ENCODE results near the gene EIF4EBP2. TPM values are rescaled to one million over a fixed set of nuclear protein-coding genes. Genes with fewer than 3 reads are reported as not detected.

Gene EIF4EBP2
- total and polyA plus RNA-seq, 2 experiments from 2014 or later: 18.2 to 34.8 TPM

DNA sequence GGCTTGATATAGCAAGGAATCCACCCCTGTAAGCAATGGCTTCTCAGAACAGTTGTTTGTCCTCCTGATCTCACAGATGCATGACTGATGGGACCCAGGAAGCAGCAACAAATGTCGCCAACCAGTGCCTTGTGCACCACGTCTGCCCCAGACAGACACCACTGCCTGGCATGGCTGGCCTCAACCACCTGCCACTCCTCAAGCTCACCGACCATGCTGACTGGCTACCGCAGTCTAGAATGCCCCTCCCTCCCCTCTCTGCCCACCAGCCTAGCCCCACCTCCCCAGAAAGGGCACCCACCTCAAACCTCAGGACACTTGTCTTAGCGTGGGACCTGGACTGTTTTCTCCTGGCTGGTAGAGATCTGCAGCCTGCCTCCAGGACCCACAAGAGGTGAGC, 45.5 kb upstream of the EIF4EBP2 start:
- in situ Hi-C loops (cut with MboI): no loop called here
- no peak overlapping the region for H3K27ac ChIP-seq

DNA sequence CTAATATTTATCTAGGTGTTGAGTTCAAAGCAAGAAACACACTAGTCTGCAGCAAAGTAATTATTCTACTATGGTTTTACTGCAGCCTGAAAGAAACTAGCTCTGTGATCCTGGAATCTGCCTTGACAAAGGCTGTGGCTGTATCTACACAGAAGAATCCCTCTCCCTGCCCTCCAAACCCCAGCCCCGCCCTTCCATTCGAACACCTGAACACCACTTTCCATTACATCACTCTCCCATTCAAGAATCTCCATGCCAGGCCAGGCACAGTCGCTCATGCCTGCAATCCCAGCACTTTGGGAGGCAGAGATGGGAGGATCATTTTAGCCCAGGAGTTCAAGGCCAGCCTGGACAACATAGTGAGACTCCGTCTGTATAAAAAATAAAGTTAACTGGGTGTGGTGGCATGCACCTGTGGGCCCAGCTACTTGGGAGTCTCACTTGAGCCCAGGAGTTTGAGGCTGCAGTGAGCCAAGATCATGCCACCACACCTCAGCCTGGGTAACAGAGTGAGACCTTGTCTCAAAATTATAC, 44.9 kb upstream of the EIF4EBP2 start:
- H3K9me2 ChIP-seq (ENCODE audit: insufficient read depth): no peaks in the 10 kb centered on the region
- H3K9me3 ChIP-seq (ENCODE audit: low read depth): no peaks in the 10 kb centered on the region
- no peak for TF ChIP-seq EZH2phosphoT487 (IDR thresholded peaks at IDR 0.05; ENCODE audit: insufficient read depth, low read depth)
- no peak for TF ChIP-seq EZH2 (IDR thresholded peaks at IDR 0.05; ENCODE audit: insufficient read depth, poor library complexity, severe bottlenecking)
- peaks cover 9% of the 10 kb centered on the region; the same call in 1 of the 2 replicates for H3F3A ChIP-seq (ENCODE audit: insufficient read depth)
- no peaks in the 10 kb centered on the region for H3K36me3 ChIP-seq (ENCODE audit: low read depth)
- WGBS, 2 experiments (ENCODE audit: low coverage in 1 of 2, low lambda C conversion rate in 2 of 2, missing lambda C conversion rate in 2 of 2): 85 to 89% methylated on average over 4 of the region's 4 CpGs
- no peak overlapping the region for H3K9ac ChIP-seq
- no peak overlapping the region for H2AFZ ChIP-seq
- H3K4me1 ChIP-seq (ENCODE audit: insufficient read depth): peaks cover 11% of the 10 kb centered on the region
- H4K20me1 ChIP-seq (ENCODE audit: insufficient read depth): no peaks in the 10 kb centered on the region
- H3K27ac ChIP-seq: no peak overlapping the region
- H3K4me2 ChIP-seq (ENCODE audit: unreplicated experiment): no peak overlapping the region
- DNase-seq: no peak
- no peak overlapping the region for H3K4me3 ChIP-seq
- H3K27me3 ChIP-seq (replicated peaks; ENCODE audit: insufficient read depth): no peaks in the 10 kb centered on the region
- in situ Hi-C loops (cut with MboI): no loop called here
- H3K79me2 ChIP-seq (ENCODE audit: insufficient read depth): no peaks in the 10 kb centered on the region

More for the DNA sequence above, 45.5 kb upstream of the EIF4EBP2 start:
- DNase-seq: no peak
- no peaks in the 10 kb centered on the region for H3K9me3 ChIP-seq (ENCODE audit: low read depth)
- no peaks in the 10 kb centered on the region for H3K36me3 ChIP-seq (ENCODE audit: low read depth)
- no peaks in the 10 kb centered on the region for H3K27me3 ChIP-seq (replicated peaks; ENCODE audit: insufficient read depth)
- H2AFZ ChIP-seq: no peak overlapping the region
- no peaks in the 10 kb centered on the region for H3K9me2 ChIP-seq (ENCODE audit: insufficient read depth)
- no peaks in the 10 kb centered on the region for H4K20me1 ChIP-seq (ENCODE audit: insufficient read depth)
- no peak overlapping the region for H3K9ac ChIP-seq
- H3K4me3 ChIP-seq: no peak overlapping the region
- no peaks in the 10 kb centered on the region for H3K79me2 ChIP-seq (ENCODE audit: insufficient read depth)
- peaks cover 5% of the 10 kb centered on the region for H3K4me1 ChIP-seq (ENCODE audit: insufficient read depth)
- WGBS, 2 experiments (ENCODE audit: low coverage in 1 of 2, low lambda C conversion rate in 2 of 2, missing lambda C conversion rate in 2 of 2): 72 to 90% methylated on average over 3 to 5 of the region's 5 CpGs
- TF ChIP-seq EZH2phosphoT487 (IDR thresholded peaks at IDR 0.05; ENCODE audit: insufficient read depth, low read depth): no peak
- no peak for TF ChIP-seq EZH2 (IDR thresholded peaks at IDR 0.05; ENCODE audit: insufficient read depth, poor library complexity, severe bottlenecking)
- peaks cover 7% of the 10 kb centered on the region; the same call in 1 of the 2 replicates for H3F3A ChIP-seq (ENCODE audit: insufficient read depth)
- no peak overlapping the region for H3K4me2 ChIP-seq (ENCODE audit: unreplicated experiment)

DNA sequence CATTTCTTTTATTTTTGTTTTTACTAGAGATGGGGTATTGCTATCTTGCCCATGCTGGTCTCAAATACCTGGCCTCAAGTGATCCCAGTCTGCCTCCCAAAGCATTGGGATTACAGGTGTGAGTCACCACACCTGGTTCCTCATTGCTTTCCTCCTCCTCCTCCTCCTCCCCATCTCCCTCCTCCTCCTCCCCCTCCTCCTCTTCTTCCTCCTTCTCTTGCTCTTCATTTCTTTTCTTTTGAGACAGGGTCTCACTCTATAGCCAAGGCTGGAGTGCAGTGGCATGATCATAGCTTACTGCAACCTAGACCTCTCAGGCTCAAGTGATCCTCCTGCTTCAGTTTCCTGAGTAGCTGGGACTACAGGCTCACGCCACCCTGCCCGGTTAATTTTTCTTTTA, 43.7 kb upstream of the EIF4EBP2 start:
- Histone ChIP-seq H3K9ac (no peak overlapping the region), H3K4me1 (ENCODE audit: insufficient read depth) (peaks cover 13% of the 10 kb centered on the region), H4K20me1 (ENCODE audit: insufficient read depth) (no peaks in the 10 kb centered on the region), H3K27ac (no peak overlapping the region), H3K4me2 (ENCODE audit: unreplicated experiment) (no peak overlapping the region), H3K4me3 (no peak overlapping the region), H3K36me3 (ENCODE audit: low read depth) (no peaks in the 10 kb centered on the region), H3K79me2 (ENCODE audit: insufficient read depth) (no peaks in the 10 kb centered on the region), H3K9me2 (ENCODE audit: insufficient read depth) (no peaks in the 10 kb centered on the region), H3F3A (ENCODE audit: insufficient read depth) (peaks cover 9% of the 10 kb centered on the region; the same call in 1 of the 2 replicates), H3K9me3 (ENCODE audit: low read depth) (no peaks in the 10 kb centered on the region), H3K27me3 (replicated peaks; ENCODE audit: insufficient read depth) (no peaks in the 10 kb centered on the region), H2AFZ (no peak overlapping the region)
- in situ Hi-C loops (cut with MboI): loop anchor here (5.0 kb wide), 1 partner anchor 143 kb away; no protein-coding TSS in a partner anchor
- WGBS, 2 experiments (ENCODE audit: low coverage in 1 of 2, low lambda C conversion rate in 2 of 2, missing lambda C conversion rate in 2 of 2): 92 to 97% methylated on average over 2 of the region's 2 CpGs
- TF ChIP-seq EZH2phosphoT487 (IDR thresholded peaks at IDR 0.05; ENCODE audit: insufficient read depth, low read depth) (no peak), EZH2 (IDR thresholded peaks at IDR 0.05; ENCODE audit: insufficient read depth, poor library complexity, severe bottlenecking) (no peak)
- no peak for DNase-seq

DNA sequence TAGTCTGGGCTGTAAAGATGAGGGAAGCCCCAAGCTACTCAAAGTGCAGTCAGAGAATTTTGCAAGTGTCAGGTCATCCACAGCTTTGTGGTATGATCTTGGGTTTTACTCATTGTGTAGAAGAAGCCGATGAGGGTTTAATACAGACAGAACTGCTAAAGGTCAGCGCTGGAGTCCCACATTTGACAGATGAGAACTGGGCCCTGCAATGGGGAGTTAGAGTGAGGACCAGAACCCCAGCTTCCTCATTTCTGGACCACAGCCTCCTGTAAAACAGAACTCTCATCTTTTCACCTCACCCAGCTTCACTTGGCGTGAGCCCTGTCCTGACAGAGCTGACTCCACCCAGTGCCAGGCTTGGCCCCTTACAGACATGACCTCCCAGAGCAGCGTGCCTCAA, 41.6 kb upstream of the EIF4EBP2 start:
- no peak for DNase-seq
- no peaks in the 10 kb centered on the region for H3K36me3 ChIP-seq (ENCODE audit: low read depth)
- no peak overlapping the region for H3K27ac ChIP-seq
- no peaks in the 10 kb centered on the region for H3K9me2 ChIP-seq (ENCODE audit: insufficient read depth)
- H2AFZ ChIP-seq: no peak overlapping the region
- in situ Hi-C loops (cut with MboI): loop anchor here (5.0 kb wide), 1 partner anchor 145 kb away; no protein-coding TSS in a partner anchor
- H3K4me1 ChIP-seq (ENCODE audit: insufficient read depth): peaks cover 12% of the 10 kb centered on the region
- 86 to 92% methylated on average over 4 of the region's 4 CpGs for WGBS, 2 experiments (ENCODE audit: low coverage in 1 of 2, low lambda C conversion rate in 2 of 2, missing lambda C conversion rate in 2 of 2)
- H3K4me2 ChIP-seq (ENCODE audit: unreplicated experiment): no peak overlapping the region
- H3K79me2 ChIP-seq (ENCODE audit: insufficient read depth): no peaks in the 10 kb centered on the region
- no peak overlapping the region for H3K4me3 ChIP-seq
- no peaks in the 10 kb centered on the region for H3K27me3 ChIP-seq (replicated peaks; ENCODE audit: insufficient read depth)
- no peaks in the 10 kb centered on the region for H3K9me3 ChIP-seq (ENCODE audit: low read depth)
- TF ChIP-seq EZH2 (IDR thresholded peaks at IDR 0.05; ENCODE audit: insufficient read depth, poor library complexity, severe bottlenecking): no peak
- no peak for TF ChIP-seq EZH2phosphoT487 (IDR thresholded peaks at IDR 0.05; ENCODE audit: insufficient read depth, low read depth)
- no peaks in the 10 kb centered on the region for H4K20me1 ChIP-seq (ENCODE audit: insufficient read depth)
- peaks cover 8% of the 10 kb centered on the region; the same call in 1 of the 2 replicates for H3F3A ChIP-seq (ENCODE audit: insufficient read depth)
- H3K9ac ChIP-seq: no peak overlapping the region

Measured in GM23248 (cell line).